Upper lobe of left lung (tissue), 6 donors: ENCODE measurements around the gene PCDHGA7. TPM values are rescaled to one million over a fixed set of nuclear protein-coding genes. Genes with fewer than 3 reads are reported as not detected.

Experiments
- ATAC-seq, 2 donors: fragments of 200-7000 bp; cut with Tn5 transposase; one replicate each; pipeline ENCODE4 v1.9.1; 2022; ENCODE audit warnings: mild to moderate bottlenecking in 2 of 2, moderate library complexity in 2 of 2; ENCODE audit not compliant: low FRiP score in 2 of 2
- DNase-seq, 2 donors: peaks; one replicate each; pipeline ENCODE4 v3.0.0-alpha.2; 2019 to 2020
- H3K27ac ChIP-seq, 4 donors: fragments of 200-600 bp; sonication (generic); one replicate each; pipeline ENCODE4 v1.5.1; 2016 to 2019
- H3K27me3 ChIP-seq, 4 donors: fragments of 200-600 bp; sonication (generic); one replicate each; pipeline ENCODE4 v1.5.1; 2017 to 2019
- H3K36me3 ChIP-seq, 4 donors: fragments of 200-600 bp; sonication (generic); one replicate each; pipeline ENCODE4 v1.5.1; 2016 to 2019
- H3K4me1 ChIP-seq, 4 donors: fragments of 200-600 bp; sonication (generic); one replicate each; pipeline ENCODE4 v1.5.1; 2018 to 2019
- H3K4me3 ChIP-seq, 4 donors: fragments of 200-600 bp; sonication (generic); one replicate each; pipeline ENCODE4 v1.5.1; 2017 to 2019; ENCODE audit warnings: mild to moderate bottlenecking in 2 of 4, moderate library complexity in 1 of 4
- H3K9me3 ChIP-seq, 4 donors: fragments of 200-600 bp; sonication (generic); one replicate each; pipeline ENCODE4 v1.5.1; 2018 to 2019
- EP300 ChIP-seq, 4 donors: sonication (generic); formaldehyde crosslinking; IDR thresholded peaks; one replicate each; pipeline ENCODE4 v1.5.1; 2017; ENCODE audit warnings: antibody characterized with exemption in 4 of 4, control low read depth in 2 of 4
- POLR2A ChIP-seq, 4 donors: fragments of 450-650 bp; IDR thresholded peaks; one replicate each; pipeline ENCODE4 v1.5.1; 2016 to 2017; ENCODE audit warnings: antibody characterized with exemption in 4 of 4, mild to moderate bottlenecking in 2 of 4
- POLR2AphosphoS5 ChIP-seq, 2 donors: sonication (generic); formaldehyde crosslinking; IDR thresholded peaks; one replicate each; pipeline ENCODE4 v1.5.1; 2017; ENCODE audit warnings: antibody characterized with exemption in 2 of 2
- WGBS, 2 donors: methylation state at CpG; one replicate each; pipeline ENCODE4 v1.1.5; 2017 to 2018; 5-methylcytosine and 5-hydroxymethylcytosine counted together
- total RNA-seq, 6 donors: library from RNA; depleted of rRNA in 4 of 6; stranded (reverse); fragments of >200 nt in 4 of 6; gene quantifications; one replicate each; pipeline versions ENCODE4 v1.1.0 to v1.2.1, GENCODE V29; 2016 to 2021
- TF ChIP-seq, protein P1 (sequence below), 6 experiments: fragments of 450-650 bp in 4 of 6; fragments of 200-600 bp in 2 of 6; sonication (generic) in 2 of 6; IDR thresholded peaks; one replicate each; pipeline ENCODE4 v1.5.1; 2016 to 2019; ENCODE audit warnings: antibody characterized with exemption in 6 of 6
- donor health status: DM: no; HTN: no; CAD: no; lungs with moderate emphysema.
- donor health status: DM: no; HTN: yes; CAD: no; lungs with severe emphysema.

PCDHGA7 gene
- total RNA-seq, 6 donors from 2014 or later = 1.2 to 13.6 (median 2.7) TPM

DNA sequence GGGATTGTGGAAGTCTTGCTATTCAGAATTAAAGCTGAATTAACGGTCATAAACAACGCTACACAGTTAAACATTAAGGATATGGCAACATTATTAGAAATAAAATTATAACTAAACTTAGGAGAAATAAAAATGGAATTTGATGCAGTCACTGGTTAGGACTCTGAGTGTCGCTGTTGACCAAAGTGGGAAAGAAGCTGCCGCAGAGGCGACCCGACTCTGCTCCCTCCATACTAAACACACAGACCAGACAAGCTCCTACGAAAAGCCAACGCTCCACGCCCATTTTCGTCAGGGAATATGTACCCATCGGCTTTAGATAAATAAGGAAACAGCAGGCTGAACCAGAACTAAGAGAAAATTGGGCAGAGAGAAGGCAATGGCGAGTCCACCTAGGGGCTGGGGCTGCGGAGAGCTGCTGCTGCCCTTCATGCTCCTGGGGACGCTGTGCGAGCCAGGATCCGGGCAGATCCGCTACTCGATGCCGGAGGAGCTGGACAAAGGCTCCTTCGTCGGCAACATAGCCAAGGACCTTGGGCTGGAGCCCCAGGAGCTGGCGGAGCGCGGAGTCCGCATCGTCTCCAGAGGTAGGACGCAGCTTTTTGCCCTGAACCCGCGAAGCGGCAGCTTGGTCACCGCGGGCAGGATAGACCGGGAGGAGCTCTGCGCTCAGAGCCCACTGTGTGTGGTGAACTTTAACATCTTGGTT is 18.4 kb upstream of the PCDHGA7 start, which contains the start of gene PCDHGA5:
TSS of gene PCDHGA5 (plus strand) at position 211 of the 709 bp plus-strand sequence. CDS start at position 380, 169 bp downstream.
- DNase-seq (no peak), ATAC-seq (no peak)
- Histone ChIP-seq H3K9me3 (peaks cover 66 to 89% (median 77%) of the 10 kb centered on the region in 4 donors), H3K27me3 (peaks cover 0 to 7% (median 0%) of the 10 kb centered on the region in 4 donors), H3K36me3 (no peaks in the 10 kb centered on the region), H3K4me1 (no peaks in the 10 kb centered on the region), H3K27ac (no peak within 1 kb of the TSS), H3K4me3 (no peak within 1 kb of the TSS)
- 18 to 21% methylated on average over 33 to 34 of the region's 34 CpGs for WGBS, 2 donors
- no peak for TF ChIP-seq EP300 (IDR thresholded peaks at IDR 0.05)

GRCh38 chr5:141366016-141366896 is 16.3 kb upstream of the PCDHGA7 start:
- no peak overlapping the region for H3K4me3 ChIP-seq
- no peak overlapping the region for H3K27ac ChIP-seq
- H3K4me1 ChIP-seq = no peaks in the 10 kb centered on the region
- WGBS, 2 donors = 32 to 36% methylated on average over 15 to 44 of the region's 46 CpGs
- no peak for ATAC-seq
- DNase-seq = peak in 1 of 2 donors; percentile 56
- peaks cover 64 to 85% (median 80%) of the 10 kb centered on the region in 4 donors for H3K9me3 ChIP-seq
- peaks cover 0 to 7% (median 0%) of the 10 kb centered on the region in 4 donors for H3K27me3 ChIP-seq
- TF ChIP-seq POLR2A (IDR thresholded peaks at IDR 0.05) (no peak), EP300 (IDR thresholded peaks at IDR 0.05) (no peak), POLR2AphosphoS5 (IDR thresholded peaks at IDR 0.05) (no peak)
- TF ChIP-seq, protein P1, sequence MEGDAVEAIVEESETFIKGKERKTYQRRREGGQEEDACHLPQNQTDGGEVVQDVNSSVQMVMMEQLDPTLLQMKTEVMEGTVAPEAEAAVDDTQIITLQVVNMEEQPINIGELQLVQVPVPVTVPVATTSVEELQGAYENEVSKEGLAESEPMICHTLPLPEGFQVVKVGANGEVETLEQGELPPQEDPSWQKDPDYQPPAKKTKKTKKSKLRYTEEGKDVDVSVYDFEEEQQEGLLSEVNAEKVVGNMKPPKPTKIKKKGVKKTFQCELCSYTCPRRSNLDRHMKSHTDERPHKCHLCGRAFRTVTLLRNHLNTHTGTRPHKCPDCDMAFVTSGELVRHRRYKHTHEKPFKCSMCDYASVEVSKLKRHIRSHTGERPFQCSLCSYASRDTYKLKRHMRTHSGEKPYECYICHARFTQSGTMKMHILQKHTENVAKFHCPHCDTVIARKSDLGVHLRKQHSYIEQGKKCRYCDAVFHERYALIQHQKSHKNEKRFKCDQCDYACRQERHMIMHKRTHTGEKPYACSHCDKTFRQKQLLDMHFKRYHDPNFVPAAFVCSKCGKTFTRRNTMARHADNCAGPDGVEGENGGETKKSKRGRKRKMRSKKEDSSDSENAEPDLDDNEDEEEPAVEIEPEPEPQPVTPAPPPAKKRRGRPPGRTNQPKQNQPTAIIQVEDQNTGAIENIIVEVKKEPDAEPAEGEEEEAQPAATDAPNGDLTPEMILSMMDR (IDR thresholded peaks at IDR 0.05) = no peak
- no peaks in the 10 kb centered on the region for H3K36me3 ChIP-seq

GRCh38 chr5:141369994-141370848 is 12.3 kb upstream of the PCDHGA7 start, which contains the start of gene PCDHGB3:
Gene PCDHGB3, plus strand, starts transcription at chr5:141370242. Its CDS starts 153 bp downstream, at chr5:141370395.
- H3K4me3 ChIP-seq = peak within 1 kb of the TSS in 2 of 4 donors; percentile 21 to 34
- H3K36me3 ChIP-seq = no peaks in the 10 kb centered on the region
- no peaks in the 10 kb centered on the region for H3K4me1 ChIP-seq
- peaks cover 65 to 89% (median 83%) of the 10 kb centered on the region in 4 donors for H3K9me3 ChIP-seq
- 19 to 28% methylated on average over 24 to 32 of the region's 32 CpGs for WGBS, 2 donors
- DNase-seq (peak in 1 of 2 donors; percentile 13), ATAC-seq (peak in 1 of 2 donors; percentile 48)
- peaks cover 0 to 3% (median 0%) of the 10 kb centered on the region in 4 donors for H3K27me3 ChIP-seq
- H3K27ac ChIP-seq = no peak within 1 kb of the TSS
- no peak for TF ChIP-seq POLR2A (IDR thresholded peaks at IDR 0.05)
- TF ChIP-seq, protein P1 (IDR thresholded peaks at IDR 0.05) = peak in 1 of 6 experiments; percentile 23

DNA sequence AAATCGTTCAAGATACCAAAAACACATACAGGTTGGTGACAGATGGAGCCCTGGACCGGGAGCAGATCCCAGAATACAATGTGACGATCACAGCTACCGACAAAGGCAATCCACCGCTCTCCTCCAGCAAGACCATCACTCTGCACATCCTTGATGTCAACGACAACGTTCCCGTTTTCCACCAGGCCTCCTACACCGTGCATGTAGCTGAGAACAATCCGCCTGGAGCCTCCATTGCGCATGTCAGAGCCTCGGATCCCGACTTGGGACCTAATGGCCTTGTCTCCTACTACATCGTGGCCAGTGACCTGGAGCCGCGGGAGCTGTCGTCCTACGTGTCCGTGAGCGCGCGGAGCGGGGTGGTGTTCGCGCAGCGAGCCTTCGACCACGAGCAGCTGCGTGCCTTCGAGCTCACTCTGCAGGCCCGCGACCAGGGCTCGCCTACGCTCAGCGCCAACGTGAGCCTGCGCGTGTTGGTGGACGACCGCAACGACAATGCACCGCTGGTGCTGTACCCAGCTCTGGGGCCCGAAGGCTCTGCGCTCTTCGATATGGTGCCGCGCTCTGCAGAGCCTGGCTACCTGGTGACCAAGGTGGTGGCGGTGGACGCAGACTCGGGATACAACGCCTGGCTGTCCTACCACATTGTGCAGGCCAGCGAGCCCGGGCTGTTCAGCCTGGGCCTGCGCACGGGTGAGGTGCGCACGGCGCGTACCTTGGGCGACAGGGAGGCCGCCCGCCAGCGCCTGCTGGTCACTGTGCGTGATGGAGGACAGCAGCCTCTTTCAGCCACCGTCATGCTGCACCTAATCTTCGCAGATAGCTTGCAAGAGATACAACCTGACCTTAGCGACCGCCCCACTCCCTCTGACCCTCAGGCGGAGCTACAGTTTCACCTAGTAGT is 10.7 kb upstream of the PCDHGA7 start:
- ATAC-seq (no peak), DNase-seq (peak in 1 of 2 donors; percentile 73)
- H3K9me3 ChIP-seq = peaks cover 55 to 89% (median 79%) of the 10 kb centered on the region in 4 donors
- no peaks in the 10 kb centered on the region for H3K4me1 ChIP-seq
- H3K27ac ChIP-seq = no peak overlapping the region
- no peaks in the 10 kb centered on the region for H3K36me3 ChIP-seq
- peaks cover 0 to 3% (median 0%) of the 10 kb centered on the region in 4 donors for H3K27me3 ChIP-seq
- 33 to 36% methylated on average over 32 to 50 of the region's 69 CpGs for WGBS, 2 donors
- TF ChIP-seq POLR2A (IDR thresholded peaks at IDR 0.05) (no peak), EP300 (IDR thresholded peaks at IDR 0.05) (no peak), POLR2AphosphoS5 (IDR thresholded peaks at IDR 0.05) (no peak)
- TF ChIP-seq, protein P1 (IDR thresholded peaks at IDR 0.05) = no peak
- H3K4me3 ChIP-seq = no peak overlapping the region
